ENCODE results near the gene STAT5B. TPM values are rescaled to one million over a fixed set of nuclear protein-coding genes. Genes with fewer than 3 reads are reported as not detected.

Gene STAT5B
- total RNA-seq, 4 donors from 2014 or later = 57.6 to 72.6 (median 63.3) TPM

GRCh38 chr17:42286411-42287221 lies 10.4 kb upstream of the STAT5B start:
- intact Hi-C loops (cut with DNase I) = no loop called here
- WGBS, 2 donors = 56 to 74% methylated on average over 5 of the region's 5 CpGs

GRCh38 chr17:42285346-42286050 lies 9.3 kb upstream of the STAT5B start:
- no peak for DNase-seq
- WGBS, 2 donors = 97% methylated on average over 11 of the region's 11 CpGs
- TF ChIP-seq POLR2A (IDR thresholded peaks at IDR 0.05) (no peak), CTCF (IDR thresholded peaks at IDR 0.05) (no peak)
- Histone ChIP-seq H3K27me3 (no peaks in the 10 kb centered on the region), H3K9me3 (no peaks in the 10 kb centered on the region), H3K36me3 (no peaks in the 10 kb centered on the region), H3K27ac (no peak overlapping the region), H3K4me1 (peaks cover 15 to 33% of the 10 kb centered on the region in 2 donors), H3K4me3 (replicated peaks in 1 of 3) (no peak overlapping the region)
- intact Hi-C loops (cut with DNase I) = no loop called here

More at GRCh38 chr17:42286411-42287221, 10.4 kb upstream of the STAT5B start:
- peaks cover 15 to 33% of the 10 kb centered on the region in 2 donors for H3K4me1 ChIP-seq
- H3K27me3 ChIP-seq = no peaks in the 10 kb centered on the region
- H3K4me3 ChIP-seq (replicated peaks in 1 of 3) = no peak overlapping the region
- no peak for TF ChIP-seq CTCF (IDR thresholded peaks at IDR 0.05)
- TF ChIP-seq POLR2A (IDR thresholded peaks at IDR 0.05) = no peak
- DNase-seq = no peak
- no peaks in the 10 kb centered on the region for H3K36me3 ChIP-seq
- no peaks in the 10 kb centered on the region for H3K9me3 ChIP-seq
- peak overlapping the region; percentile 67 to 89 (median 84) for H3K27ac ChIP-seq

GRCh38 chr17:42284566-42284965 lies 8.4 kb upstream of the STAT5B start:
- WGBS, 2 donors = 95 to 98% methylated on average over 5 to 6 of the region's 7 CpGs
- H3K9me3 ChIP-seq = no peaks in the 10 kb centered on the region
- no peak overlapping the region for H3K4me3 ChIP-seq (replicated peaks in 1 of 3)
- intact Hi-C loops (cut with DNase I) = no loop called here
- H3K36me3 ChIP-seq = no peaks in the 10 kb centered on the region
- DNase-seq = no peak
- TF ChIP-seq CTCF (IDR thresholded peaks at IDR 0.05) = no peak
- TF ChIP-seq POLR2A (IDR thresholded peaks at IDR 0.05) = no peak
- no peak overlapping the region for H3K27ac ChIP-seq
- H3K4me1 ChIP-seq = peaks cover 15 to 29% of the 10 kb centered on the region in 2 donors
- no peaks in the 10 kb centered on the region for H3K27me3 ChIP-seq

- 90 to 91% methylated on average over 5 of the region's 5 CpGs for WGBS, 2 donors
- Histone ChIP-seq H3K27me3 (no peaks in the 10 kb centered on the region), H3K27ac (no peak overlapping the region), H3K9me3 (no peaks in the 10 kb centered on the region), H3K4me3 (replicated peaks in 1 of 3) (no peak overlapping the region), H3K4me1 (peaks cover 15 to 23% of the 10 kb centered on the region in 2 donors), H3K36me3 (no peaks in the 10 kb centered on the region)
- intact Hi-C loops (cut with DNase I) = no loop called here
- TF ChIP-seq POLR2A (IDR thresholded peaks at IDR 0.05) = no peak
- TF ChIP-seq CTCF (IDR thresholded peaks at IDR 0.05) = no peak
- no peak for DNase-seq
Measured at GRCh38 chr17:42284024-42284369, 7.8 kb upstream of the STAT5B start.

All from thyroid gland (tissue), 4 donors.